HEK293T (cell line): ENCODE data around the gene PIGR.

Source experiments
- BHLHE40 ChIP-seq: fragments of 450-650 bp; IDR thresholded peaks from 2 replicates; pipeline ENCODE4 v1.6.1; 2016; ENCODE audit warnings: mild to moderate bottlenecking, moderate library complexity, borderline replicate concordance
- FOXA1 ChIP-seq: fragments of 450-650 bp; IDR thresholded peaks from 2 replicates; pipeline ENCODE4 v1.6.1; 2016; ENCODE audit warnings: mild to moderate bottlenecking
- FOXK2 ChIP-seq: fragments of 450-650 bp; IDR thresholded peaks from 2 replicates; pipeline ENCODE4 v1.6.1; 2016; ENCODE audit warnings: mild to moderate bottlenecking
- FOXM1 ChIP-seq: fragments of 450-650 bp; IDR thresholded peaks from 2 replicates; pipeline ENCODE4 v1.6.1; 2017; ENCODE audit warnings: mild to moderate bottlenecking, borderline replicate concordance
- HDGF ChIP-seq: fragments of 450-650 bp; IDR thresholded peaks from 2 replicates; pipeline ENCODE4 v1.6.1; 2017; ENCODE audit warnings: antibody characterized with exemption, borderline replicate concordance
- L3MBTL2 ChIP-seq: fragments of 450-650 bp; conservative IDR thresholded peaks from 2 replicates; pipeline ENCODE4 v1.6.1; 2016; ENCODE audit warnings: mild to moderate bottlenecking
- LEF1 ChIP-seq: fragments of 450-650 bp; IDR thresholded peaks from 2 replicates; pipeline ENCODE4 v1.6.1; 2017; ENCODE audit warnings: mild to moderate bottlenecking, borderline replicate concordance
- PKNOX1 ChIP-seq: fragments of 450-650 bp; IDR thresholded peaks from 2 replicates; pipeline ENCODE4 v1.6.1; 2016
- SUZ12 ChIP-seq: fragments of 450-650 bp; IDR thresholded peaks from 2 replicates; pipeline ENCODE4 v1.6.1; 2016; ENCODE audit warnings: mild to moderate bottlenecking
- TARDBP ChIP-seq: fragments of 450-650 bp; IDR thresholded peaks from 2 replicates; pipeline ENCODE4 v1.6.1; 2016
- ZNF384 ChIP-seq: fragments of 450-650 bp; IDR thresholded peaks from 2 replicates; pipeline ENCODE4 v1.6.1; 2016

DNA sequence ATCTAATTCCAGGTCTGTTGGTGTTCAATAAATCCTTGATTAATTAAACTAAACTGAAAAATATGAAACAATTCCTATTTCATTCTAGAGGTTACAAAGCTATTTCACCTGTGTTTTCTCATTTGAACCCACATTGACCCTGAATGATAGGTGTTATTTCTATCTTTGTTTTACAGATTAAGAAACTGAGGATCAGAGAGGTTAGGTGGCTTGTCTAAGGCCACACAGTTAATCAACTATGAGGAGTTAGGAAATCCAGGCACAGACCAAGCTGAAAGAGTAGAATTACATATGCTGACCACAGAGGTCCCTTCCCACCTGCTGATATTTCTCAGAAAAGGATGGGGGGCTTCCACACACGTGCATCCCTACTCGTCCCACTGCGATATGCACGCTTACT lies 487 bp downstream of the PIGR start:
- no peak for TF ChIP-seq TARDBP
- no peak for TF ChIP-seq FOXA1
- TF ChIP-seq FOXM1 = no peak
- no peak for TF ChIP-seq PKNOX1
- no peak for TF ChIP-seq FOXK2
- TF ChIP-seq HDGF = no peak
- no peak for TF ChIP-seq ZNF384
- TF ChIP-seq L3MBTL2 = no peak
- no peak for TF ChIP-seq LEF1
- no peak for TF ChIP-seq BHLHE40
- no peak for TF ChIP-seq SUZ12
